ENCODE results near the gene PSRC1. TPM values are rescaled to one million over a fixed set of nuclear protein-coding genes. Genes with fewer than 3 reads are reported as not detected.

Gene PSRC1
- total RNA-seq, 1 experiment from 2014 or later: 60.3 TPM

DNA sequence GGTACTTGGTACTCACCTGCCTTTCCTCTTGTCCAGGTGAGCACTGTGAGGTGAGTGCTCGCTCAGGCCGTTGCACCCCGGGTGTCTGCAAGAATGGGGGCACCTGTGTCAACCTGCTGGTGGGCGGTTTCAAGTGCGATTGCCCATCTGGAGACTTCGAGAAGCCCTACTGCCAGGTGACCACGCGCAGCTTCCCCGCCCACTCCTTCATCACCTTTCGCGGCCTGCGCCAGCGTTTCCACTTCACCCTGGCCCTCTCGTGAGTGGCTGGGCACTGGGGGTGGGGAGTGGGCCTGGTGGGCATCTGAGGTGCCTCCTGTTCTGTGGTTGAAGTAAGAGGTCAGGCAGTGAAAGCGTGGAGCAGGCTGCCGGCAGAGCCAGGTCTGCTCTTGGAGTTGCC, 21.9 kb downstream of the PSRC1 start:
- Histone ChIP-seq H3K18ac (ENCODE audit: insufficient read length, low read depth, low read length) (no peak overlapping the region), H2BK12ac (ENCODE audit: insufficient read length, low read depth, low read length) (no peak overlapping the region), H2BK15ac (ENCODE audit: low read depth, low read length) (no peak overlapping the region), H3K23me2 (ENCODE audit: insufficient read length, low read depth, low read length, poor library complexity, severe bottlenecking) (no peaks in the 10 kb centered on the region), H3K9ac (ENCODE audit: extremely low read depth, insufficient read length, low read length) (no peak overlapping the region), H3K27ac (ENCODE audit: insufficient read length, low read depth, low read length) (no peak overlapping the region), H2BK120ac (ENCODE audit: low read depth, low read length, poor library complexity, severe bottlenecking) (no peak overlapping the region), H2BK20ac (ENCODE audit: low read depth, low read length, poor library complexity, severe bottlenecking) (no peak overlapping the region), H3K79me2 (ENCODE audit: insufficient read depth, low read length) (no peaks in the 10 kb centered on the region), H3T11ph (ENCODE audit: low read length) (no peak overlapping the region), H4K20me1 (ENCODE audit: control insufficient read depth, insufficient read depth, insufficient read length) (no peaks in the 10 kb centered on the region), H4K91ac (ENCODE audit: insufficient read length, low read depth, low read length) (no peak overlapping the region), H3K4me1 (ENCODE audit: insufficient read depth, low read length) (no peaks in the 10 kb centered on the region; the same call in 1 of the 2 replicates), H2BK5ac (ENCODE audit: insufficient read length, low read length) (no peak overlapping the region), H2AK5ac (ENCODE audit: insufficient read length, low read length) (no peak overlapping the region), H3K9me3 (ENCODE audit: control insufficient read depth, low read depth, low read length) (no peaks in the 10 kb centered on the region), H3K23ac (ENCODE audit: insufficient read length, low read depth, low read length) (no peak overlapping the region), H3K4me2 (ENCODE audit: insufficient read depth, insufficient read length, low read length) (no peak overlapping the region), H3K79me1 (ENCODE audit: insufficient read depth, low read depth, low read length, poor library complexity, severe bottlenecking) (no peaks in the 10 kb centered on the region), H4K8ac (replicated peaks; ENCODE audit: insufficient read length, low read depth, low read length) (no peak overlapping the region), H3K14ac (ENCODE audit: insufficient read depth, low read length) (no peak overlapping the region), H3K56ac (ENCODE audit: insufficient read length, low read depth, low read length) (no peak overlapping the region), H2AFZ (ENCODE audit: low read length) (no peak overlapping the region), H3K4ac (ENCODE audit: low read depth, low read length) (no peak overlapping the region), H4K5ac (ENCODE audit: insufficient read length, low read depth, low read length) (no peak overlapping the region), H3K27me3 (ENCODE audit: insufficient read depth, low read length) (no peaks in the 10 kb centered on the region)
- Mint-ChIP-seq H3K27me3 (ENCODE audit: low read depth) (no peaks in the 10 kb centered on the region), H3K27ac (no peak overlapping the region; a peak in 1 of 7 replicates), H3K4me1 (peaks cover 22 to 40% of the 10 kb centered on the region in 2 experiments), H3K9me3 (no peaks in the 10 kb centered on the region), H3K4me3 (no peak overlapping the region), H3K36me3 (ENCODE audit: insufficient read depth in 1 of 3, low read depth in 3 of 3) (peaks cover 5 to 32% (median 19%) of the 10 kb centered on the region in 3 experiments; a peak in 5 of 7 replicates)
- TF ChIP-seq, protein P1, sequence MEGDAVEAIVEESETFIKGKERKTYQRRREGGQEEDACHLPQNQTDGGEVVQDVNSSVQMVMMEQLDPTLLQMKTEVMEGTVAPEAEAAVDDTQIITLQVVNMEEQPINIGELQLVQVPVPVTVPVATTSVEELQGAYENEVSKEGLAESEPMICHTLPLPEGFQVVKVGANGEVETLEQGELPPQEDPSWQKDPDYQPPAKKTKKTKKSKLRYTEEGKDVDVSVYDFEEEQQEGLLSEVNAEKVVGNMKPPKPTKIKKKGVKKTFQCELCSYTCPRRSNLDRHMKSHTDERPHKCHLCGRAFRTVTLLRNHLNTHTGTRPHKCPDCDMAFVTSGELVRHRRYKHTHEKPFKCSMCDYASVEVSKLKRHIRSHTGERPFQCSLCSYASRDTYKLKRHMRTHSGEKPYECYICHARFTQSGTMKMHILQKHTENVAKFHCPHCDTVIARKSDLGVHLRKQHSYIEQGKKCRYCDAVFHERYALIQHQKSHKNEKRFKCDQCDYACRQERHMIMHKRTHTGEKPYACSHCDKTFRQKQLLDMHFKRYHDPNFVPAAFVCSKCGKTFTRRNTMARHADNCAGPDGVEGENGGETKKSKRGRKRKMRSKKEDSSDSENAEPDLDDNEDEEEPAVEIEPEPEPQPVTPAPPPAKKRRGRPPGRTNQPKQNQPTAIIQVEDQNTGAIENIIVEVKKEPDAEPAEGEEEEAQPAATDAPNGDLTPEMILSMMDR (conservative IDR thresholded peaks at IDR 0.05): no peak
- no peak for DNase-seq
- WGBS (ENCODE audit: extremely low coverage, insufficient read length, low lambda C conversion rate): no CpG with 5 or more reads among the region's 16 CpGs

Data from H9 (cell line).